PFSK-1 (cell line): ENCODE results near the gene BCAS4.

Experiments used
- FOXP2 ChIP-seq: optimal IDR thresholded peaks from 2 replicates; pipeline ENCODE3; 2011; ENCODE audit warnings: borderline replicate concordance, control low read depth, inconsistent platforms; ENCODE audit not compliant: insufficient read depth; ENCODE audit errors: extremely low read length, extremely low read depth
- POLR2AphosphoS5 ChIP-seq: IDR thresholded peaks from 2 replicates; pipeline ENCODE4 v1.6.1; 2012; ENCODE audit warnings: low read depth, mild to moderate bottlenecking, control low read depth, low read length, moderate library complexity
- SIN3A ChIP-seq: IDR thresholded peaks from 2 replicates; pipeline ENCODE4 v1.6.1; 2012; ENCODE audit warnings: mild to moderate bottlenecking, low read length, moderate library complexity, borderline replicate concordance; ENCODE audit not compliant: insufficient read depth
- TAF1 ChIP-seq: IDR thresholded peaks from 2 replicates; pipeline ENCODE4 v1.6.1; 2012; ENCODE audit warnings: low read length, control low read depth, borderline replicate concordance; ENCODE audit not compliant: insufficient read depth
- TF ChIP-seq, protein P1 (sequence below), 2 experiments: IDR thresholded peaks; 2 replicates each; pipeline versions ENCODE4 v1.6.1 to v1.8.0; 2011 to 2012; ENCODE audit warnings: low read depth in 2 of 2, low read length in 2 of 2, control low read depth in 1 of 2, inconsistent platforms in 1 of 2, mild to moderate bottlenecking in 1 of 2, moderate library complexity in 1 of 2; ENCODE audit not compliant: insufficient read depth in 1 of 2

Gene BCAS4

DNA sequence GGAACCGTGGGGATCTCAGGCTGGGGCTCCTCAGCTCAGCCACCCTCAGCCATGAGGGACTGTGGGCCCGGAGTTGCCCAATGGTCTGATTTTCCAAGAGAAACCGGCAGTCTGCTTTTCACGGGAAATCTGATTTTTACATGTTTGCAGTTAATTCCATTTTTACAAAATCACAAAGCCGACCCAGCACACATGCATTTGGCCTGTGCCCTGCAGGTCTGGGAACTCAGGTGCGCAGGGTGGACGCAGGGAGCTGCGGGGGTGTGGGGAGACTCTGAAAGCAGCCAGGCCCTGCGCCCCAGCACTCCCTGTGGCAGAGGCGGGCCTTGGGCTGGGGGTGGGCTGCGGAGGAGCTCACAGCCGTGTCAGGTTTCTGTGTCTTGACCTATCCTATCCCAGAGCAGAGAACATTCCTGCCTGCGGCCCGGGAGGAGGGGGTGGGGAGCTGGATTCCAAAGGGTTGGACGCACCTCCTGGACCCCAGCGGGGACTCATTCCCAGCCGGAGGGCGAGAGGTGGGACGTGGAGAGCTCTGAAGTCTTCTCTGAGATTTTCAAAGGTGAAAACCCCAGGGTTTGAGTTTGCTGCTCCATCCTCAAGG lies 75.8 kb downstream of the BCAS4 start:
- TF ChIP-seq POLR2AphosphoS5 (no peak), SIN3A (no peak)

DNA sequence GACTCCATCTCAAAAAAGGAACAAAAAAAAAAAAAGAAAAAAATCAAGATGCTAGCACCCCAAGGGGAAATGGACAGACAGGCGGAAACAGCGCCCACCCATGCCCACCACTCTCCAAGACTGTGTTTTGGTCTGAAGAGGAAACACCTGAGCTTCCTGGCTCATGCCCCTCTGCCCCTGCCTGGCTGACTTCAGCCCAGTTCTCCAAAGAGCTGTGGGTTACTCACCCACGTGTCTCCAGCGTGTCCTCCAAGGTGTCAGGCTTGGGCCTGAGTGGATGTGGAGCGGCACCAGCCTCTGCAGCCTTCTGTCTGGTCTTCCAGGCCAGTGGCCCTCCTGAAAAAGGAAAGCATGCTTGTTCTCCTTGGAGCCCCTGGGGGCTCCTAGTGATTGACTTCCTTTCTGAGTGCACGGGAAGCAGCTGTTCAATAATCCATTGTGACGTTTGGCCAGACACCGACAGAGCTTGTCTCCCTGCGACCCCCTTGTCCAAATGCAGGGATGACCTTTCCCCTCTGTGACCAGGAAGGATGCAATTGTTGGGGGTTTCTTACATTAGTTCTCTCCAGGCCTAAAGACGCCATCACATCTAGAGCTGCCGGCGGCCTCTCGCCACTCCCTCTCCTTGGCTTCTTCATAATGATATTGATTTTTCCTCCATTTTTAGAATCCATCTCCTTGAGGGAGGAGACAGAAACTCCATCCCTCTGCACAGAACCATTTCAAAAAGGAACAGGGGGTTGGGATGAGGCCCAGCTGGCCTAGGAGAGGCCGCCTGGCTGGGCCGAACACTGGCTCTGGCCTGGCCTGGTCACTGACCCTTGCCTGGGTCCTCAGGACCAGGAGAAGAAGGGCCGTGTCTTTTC lies 77.9 kb downstream of the BCAS4 start:
- TF ChIP-seq POLR2AphosphoS5 (no peak), TAF1 (no peak), SIN3A (no peak), FOXP2 (no peak)

DNA sequence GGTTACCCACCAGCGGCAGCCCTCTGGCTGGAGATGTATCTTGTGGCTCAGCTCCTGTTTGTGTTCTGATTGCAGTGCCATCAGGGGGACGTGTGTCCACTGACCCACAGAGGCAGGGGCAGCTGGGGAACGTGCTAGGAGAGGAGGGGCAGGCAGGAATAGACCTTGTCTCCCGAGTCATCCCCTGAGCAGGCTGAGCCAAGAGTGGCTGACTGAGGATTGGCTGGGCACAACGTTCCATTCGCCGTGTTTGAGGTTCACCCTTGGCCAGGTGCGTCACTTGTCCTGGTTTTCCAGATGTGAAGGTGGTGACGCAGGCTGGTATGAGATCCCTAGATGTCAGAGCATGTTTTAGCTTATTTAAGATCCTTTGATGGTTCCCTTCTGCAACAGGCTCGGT lies 78.7 kb downstream of the BCAS4 start:
- TF ChIP-seq TAF1 (no peak), FOXP2 (no peak), POLR2AphosphoS5 (no peak), SIN3A (no peak)

DNA sequence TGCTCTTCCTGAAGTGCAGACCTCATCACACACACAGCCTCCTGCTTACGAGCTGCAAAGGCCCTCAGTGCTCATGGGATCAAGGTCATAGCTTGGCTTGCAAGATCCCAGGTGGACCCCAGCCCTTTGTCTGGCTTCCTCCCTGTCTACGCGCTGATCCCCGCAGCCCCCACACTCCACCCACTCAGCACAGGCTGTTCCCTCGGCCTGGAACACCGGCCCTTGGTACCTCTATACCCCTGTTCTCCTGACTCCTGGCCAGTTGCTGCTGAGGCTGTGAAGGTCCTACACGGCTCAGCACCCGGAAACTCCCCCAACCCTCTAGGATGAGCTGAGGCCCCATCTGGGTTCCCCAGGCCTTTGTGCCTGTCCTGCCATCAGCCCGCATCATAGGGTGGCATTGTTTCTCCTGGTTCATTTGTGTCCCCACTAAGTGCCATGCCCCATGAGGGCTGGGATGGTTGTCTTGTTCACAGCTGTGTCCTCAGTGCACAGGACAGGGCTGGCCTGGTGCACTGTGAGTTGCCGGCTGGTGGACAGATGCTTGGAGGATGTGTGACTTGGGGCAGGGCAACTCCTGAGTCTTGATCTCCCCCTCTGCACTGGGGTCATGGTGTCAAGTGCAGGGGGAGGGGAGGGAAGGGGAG lies 79.4 kb downstream of the BCAS4 start:
- TF ChIP-seq, protein P1, sequence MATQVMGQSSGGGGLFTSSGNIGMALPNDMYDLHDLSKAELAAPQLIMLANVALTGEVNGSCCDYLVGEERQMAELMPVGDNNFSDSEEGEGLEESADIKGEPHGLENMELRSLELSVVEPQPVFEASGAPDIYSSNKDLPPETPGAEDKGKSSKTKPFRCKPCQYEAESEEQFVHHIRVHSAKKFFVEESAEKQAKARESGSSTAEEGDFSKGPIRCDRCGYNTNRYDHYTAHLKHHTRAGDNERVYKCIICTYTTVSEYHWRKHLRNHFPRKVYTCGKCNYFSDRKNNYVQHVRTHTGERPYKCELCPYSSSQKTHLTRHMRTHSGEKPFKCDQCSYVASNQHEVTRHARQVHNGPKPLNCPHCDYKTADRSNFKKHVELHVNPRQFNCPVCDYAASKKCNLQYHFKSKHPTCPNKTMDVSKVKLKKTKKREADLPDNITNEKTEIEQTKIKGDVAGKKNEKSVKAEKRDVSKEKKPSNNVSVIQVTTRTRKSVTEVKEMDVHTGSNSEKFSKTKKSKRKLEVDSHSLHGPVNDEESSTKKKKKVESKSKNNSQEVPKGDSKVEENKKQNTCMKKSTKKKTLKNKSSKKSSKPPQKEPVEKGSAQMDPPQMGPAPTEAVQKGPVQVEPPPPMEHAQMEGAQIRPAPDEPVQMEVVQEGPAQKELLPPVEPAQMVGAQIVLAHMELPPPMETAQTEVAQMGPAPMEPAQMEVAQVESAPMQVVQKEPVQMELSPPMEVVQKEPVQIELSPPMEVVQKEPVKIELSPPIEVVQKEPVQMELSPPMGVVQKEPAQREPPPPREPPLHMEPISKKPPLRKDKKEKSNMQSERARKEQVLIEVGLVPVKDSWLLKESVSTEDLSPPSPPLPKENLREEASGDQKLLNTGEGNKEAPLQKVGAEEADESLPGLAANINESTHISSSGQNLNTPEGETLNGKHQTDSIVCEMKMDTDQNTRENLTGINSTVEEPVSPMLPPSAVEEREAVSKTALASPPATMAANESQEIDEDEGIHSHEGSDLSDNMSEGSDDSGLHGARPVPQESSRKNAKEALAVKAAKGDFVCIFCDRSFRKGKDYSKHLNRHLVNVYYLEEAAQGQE (IDR thresholded peaks at IDR 0.05; ENCODE audit: insufficient read depth in 1 of 2, low read depth in 2 of 2, low read length in 2 of 2): no peak

DNA sequence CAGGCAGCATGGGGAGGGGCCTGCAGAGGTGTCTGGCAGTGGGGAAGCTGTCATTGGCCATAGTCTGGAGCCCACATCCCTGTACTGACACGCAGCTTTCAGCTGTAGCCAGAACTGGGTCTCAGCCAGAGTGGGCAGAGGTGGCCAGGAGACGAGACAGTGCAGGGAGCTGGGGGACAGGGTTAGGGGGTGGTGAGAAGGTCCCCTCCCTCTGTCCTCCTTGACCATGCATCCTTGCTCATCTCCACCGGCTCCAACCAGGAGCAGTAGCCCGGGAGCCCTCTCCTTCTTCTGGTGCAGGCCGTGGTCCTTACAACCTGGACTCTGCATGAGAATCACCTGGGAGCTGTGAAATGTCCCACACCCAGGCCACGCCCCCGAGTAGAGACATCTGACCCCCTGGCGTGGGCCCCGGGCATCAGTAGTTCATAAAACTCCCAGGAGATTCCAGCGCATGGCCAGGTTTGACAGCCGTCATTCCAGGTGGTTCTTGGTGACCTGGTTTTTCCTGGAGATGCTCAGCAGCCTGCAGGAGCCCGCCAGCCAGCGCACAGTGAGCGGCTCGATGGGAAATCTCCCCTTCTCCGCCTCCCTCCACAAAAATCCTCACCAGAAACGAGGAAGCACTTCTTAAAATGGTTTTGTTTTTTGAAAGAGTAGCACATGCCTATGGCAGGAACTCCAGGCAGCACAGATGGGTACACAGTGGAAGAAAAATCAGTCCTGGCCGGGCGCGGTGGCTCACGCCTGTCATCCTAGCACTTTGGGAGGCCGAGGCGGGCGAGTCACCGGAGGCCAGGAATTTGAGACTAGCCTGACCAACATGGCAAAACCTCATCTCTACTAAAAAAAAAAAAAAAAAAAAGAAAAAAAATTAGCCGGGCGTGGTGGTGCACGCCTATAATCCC lies 80.2 kb downstream of the BCAS4 start:
- TF ChIP-seq FOXP2: no peak
- no peak for TF ChIP-seq TAF1
- no peak for TF ChIP-seq POLR2AphosphoS5
- TF ChIP-seq, protein P1 (IDR thresholded peaks at IDR 0.05; ENCODE audit: insufficient read depth in 1 of 2, low read depth in 2 of 2, low read length in 2 of 2): no peak
- TF ChIP-seq SIN3A: no peak

DNA sequence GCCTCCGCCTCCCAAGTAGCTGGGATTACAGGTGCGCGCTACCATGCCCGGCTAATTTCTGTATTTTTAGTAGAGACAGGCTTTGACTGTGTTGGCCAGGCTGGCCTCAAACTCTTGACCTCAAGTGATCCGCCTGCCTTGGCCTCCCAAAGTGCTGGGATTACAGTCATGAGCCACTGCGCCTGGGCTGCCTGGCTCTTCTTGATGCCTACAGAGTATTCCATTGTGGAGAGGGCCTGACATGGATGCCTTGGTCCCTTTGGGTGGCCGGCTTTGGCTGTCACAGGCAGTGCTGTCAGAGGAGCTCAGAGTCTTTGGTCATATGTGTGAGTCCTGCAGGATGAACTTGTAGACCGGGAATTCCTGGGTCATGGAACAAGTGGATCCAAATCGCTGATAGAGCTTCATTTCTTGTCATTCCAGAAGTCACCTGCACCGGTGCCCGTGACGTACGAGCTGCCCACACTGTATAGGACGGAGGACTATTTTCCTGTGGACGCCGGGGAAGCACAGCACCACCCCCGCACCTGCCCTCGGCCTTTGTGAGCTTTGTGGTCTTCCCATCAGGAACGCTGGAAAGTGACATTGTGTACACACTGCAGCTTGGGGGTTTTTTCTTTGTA lies 81.3 kb downstream of the BCAS4 start:
- no peak for TF ChIP-seq TAF1

DNA sequence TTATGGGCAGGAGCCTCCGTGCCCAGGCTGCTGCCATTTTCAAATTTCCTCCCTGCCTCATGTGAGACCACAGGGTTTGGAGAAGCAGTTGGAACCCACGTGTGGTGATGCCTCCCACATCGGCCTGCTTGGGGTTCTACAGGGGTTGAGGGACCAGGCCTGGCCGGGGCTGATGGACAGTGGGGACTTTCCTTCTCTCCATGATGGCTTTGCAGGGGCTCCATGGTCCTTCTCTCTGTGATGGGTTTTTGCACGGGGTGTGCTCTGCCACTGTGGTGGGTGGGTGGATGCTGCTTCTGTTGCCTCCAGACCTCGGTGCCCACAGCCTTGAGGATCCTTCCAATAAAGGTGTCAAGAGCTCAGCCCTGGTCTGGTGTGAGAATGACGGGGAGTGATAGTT lies 82.0 kb downstream of the BCAS4 start:
- no peak for TF ChIP-seq SIN3A
- TF ChIP-seq FOXP2: no peak
- TF ChIP-seq, protein P1 (IDR thresholded peaks at IDR 0.05; ENCODE audit: insufficient read depth in 1 of 2, low read depth in 2 of 2, low read length in 2 of 2): no peak
- TF ChIP-seq TAF1: no peak
- no peak for TF ChIP-seq POLR2AphosphoS5
